ENCODE results near the gene KRTAP4-12. TPM values are rescaled to one million over a fixed set of nuclear protein-coding genes. Genes with fewer than 3 reads are reported as not detected.
"Not testable (repeated sequence)": the region's sequence is repeated elsewhere in the genome, so short reads cannot be mapped to it uniquely, and the experiment has no call there.

Gene KRTAP4-12
- polyA plus RNA-seq, 1 donor (not counting 4 experiments of a cell fraction or from before 2014, with no cell fraction given) = not detected

GRCh38 chr17:41125064-41125463, 1.1 kb upstream of the KRTAP4-12 start:
- Histone ChIP-seq H3K79me2 (ENCODE audit: control insufficient read depth, insufficient read depth, low read length) (no peaks in the 10 kb centered on the region), H3K27ac (ENCODE audit: control insufficient read depth, insufficient read depth, low read length) (no peak overlapping the region), H3K36me3 (ENCODE audit: control insufficient read depth in 2 of 2, extremely low read depth in 1 of 2, insufficient read depth in 2 of 2, low read length in 2 of 2) (no peaks in the 10 kb centered on the region), H3K4me3 (ENCODE audit: control insufficient read depth in 2 of 3, extremely low read depth in 1 of 3, insufficient read depth in 2 of 3, low read depth in 1 of 3, low read length in 3 of 3) (no peak overlapping the region), H3K4me1 (ENCODE audit: control insufficient read depth, extremely low read depth, insufficient read depth, low read length) (peaks cover 6% of the 10 kb centered on the region), H2AFZ (ENCODE audit: control insufficient read depth, low read length) (no peak overlapping the region), H3K4me2 (ENCODE audit: control insufficient read depth, extremely low read depth, insufficient read depth, low read depth, low read length) (no peak overlapping the region), H3K9ac (ENCODE audit: control insufficient read depth, extremely low read depth, insufficient read depth, low read length) (no peak overlapping the region), H3K9me3 (ENCODE audit: control insufficient read depth, low read depth, low read length) (no peaks in the 10 kb centered on the region), H3K27me3 (ENCODE audit: control insufficient read depth, extremely low read depth, insufficient read depth, low read length) (no peaks in the 10 kb centered on the region), H3K9me1 (ENCODE audit: control insufficient read depth, extremely low read depth, insufficient read depth, low read length) (no peaks in the 10 kb centered on the region), H4K20me1 (ENCODE audit: control insufficient read depth, extremely low read depth, insufficient read depth, low read length) (no peaks in the 10 kb centered on the region)
- DNase-seq (ENCODE audit: low read depth, low spot score) (no peak), FAIRE-seq (no peak)
- TF ChIP-seq EZH2 (IDR thresholded peaks at IDR 0.05; ENCODE audit: low read length) = no peak
- no peak for TF ChIP-seq CTCF (optimal IDR thresholded peaks at IDR 0.05 in 1 of 3, IDR thresholded peaks at IDR 0.05 in 1 of 3, conservative IDR thresholded peaks at IDR 0.05 in 1 of 3; ENCODE audit: extremely low read depth in 1 of 3, insufficient read depth in 2 of 3, low read length in 3 of 3)
- dilution Hi-C loops (cut with MboI; ENCODE audit: extremely low pct_ligation_motif_present, low sequenced_read_pairs) = no loop called here

GRCh38 chr17:41123292-41123990, 541 bp downstream of the KRTAP4-12 start:
- H4K20me1 ChIP-seq (ENCODE audit: control insufficient read depth, extremely low read depth, insufficient read depth, low read length); H3K27me3 ChIP-seq (ENCODE audit: control insufficient read depth, extremely low read depth, insufficient read depth, low read length); H3K9me1 ChIP-seq (ENCODE audit: control insufficient read depth, extremely low read depth, insufficient read depth, low read length); H3K27ac ChIP-seq (ENCODE audit: control insufficient read depth, insufficient read depth, low read length); H3K9ac ChIP-seq (ENCODE audit: control insufficient read depth, extremely low read depth, insufficient read depth, low read length); H3K79me2 ChIP-seq (ENCODE audit: control insufficient read depth, insufficient read depth, low read length); DNase-seq (ENCODE audit: low read depth, low spot score); H2AFZ ChIP-seq (ENCODE audit: control insufficient read depth, low read length); FAIRE-seq; dilution Hi-C loops (cut with MboI; ENCODE audit: extremely low pct_ligation_motif_present, low sequenced_read_pairs); H3K36me3 ChIP-seq (ENCODE audit: control insufficient read depth in 2 of 2, extremely low read depth in 1 of 2, insufficient read depth in 2 of 2, low read length in 2 of 2); H3K9me3 ChIP-seq (ENCODE audit: control insufficient read depth, low read depth, low read length); H3K4me1 ChIP-seq (ENCODE audit: control insufficient read depth, extremely low read depth, insufficient read depth, low read length); H3K4me3 ChIP-seq (ENCODE audit: control insufficient read depth in 2 of 3, extremely low read depth in 1 of 3, insufficient read depth in 2 of 3, low read depth in 1 of 3, low read length in 3 of 3); H3K4me2 ChIP-seq (ENCODE audit: control insufficient read depth, extremely low read depth, insufficient read depth, low read depth, low read length): not testable (repeated sequence)

- dilution Hi-C loops (cut with MboI; ENCODE audit: extremely low pct_ligation_motif_present, low sequenced_read_pairs) = no loop called here
These were observed 2.2 kb downstream of the KRTAP4-12 start for GRCh38 chr17:41121742-41122141.

More at GRCh38 chr17:41121742-41122141, 2.2 kb downstream of the KRTAP4-12 start:
- H3K4me1 ChIP-seq (ENCODE audit: control insufficient read depth, extremely low read depth, insufficient read depth, low read length) = peaks cover 12% of the 10 kb centered on the region
- no peaks in the 10 kb centered on the region for H3K36me3 ChIP-seq (ENCODE audit: control insufficient read depth in 2 of 2, extremely low read depth in 1 of 2, insufficient read depth in 2 of 2, low read length in 2 of 2)
- no peaks in the 10 kb centered on the region for H3K79me2 ChIP-seq (ENCODE audit: control insufficient read depth, insufficient read depth, low read length)
- no peak for TF ChIP-seq CTCF (optimal IDR thresholded peaks at IDR 0.05 in 1 of 3, IDR thresholded peaks at IDR 0.05 in 1 of 3, conservative IDR thresholded peaks at IDR 0.05 in 1 of 3; ENCODE audit: extremely low read depth in 1 of 3, insufficient read depth in 2 of 3, low read length in 3 of 3)
- no peak for TF ChIP-seq EZH2 (IDR thresholded peaks at IDR 0.05; ENCODE audit: low read length)
- FAIRE-seq (no peak), DNase-seq (ENCODE audit: low read depth, low spot score) (no peak)
- H4K20me1 ChIP-seq (ENCODE audit: control insufficient read depth, extremely low read depth, insufficient read depth, low read length) = no peaks in the 10 kb centered on the region
- no peaks in the 10 kb centered on the region for H3K27me3 ChIP-seq (ENCODE audit: control insufficient read depth, extremely low read depth, insufficient read depth, low read length)
- no peak overlapping the region for H3K27ac ChIP-seq (ENCODE audit: control insufficient read depth, insufficient read depth, low read length)
- no peak overlapping the region for H3K4me3 ChIP-seq (ENCODE audit: control insufficient read depth in 2 of 3, extremely low read depth in 1 of 3, insufficient read depth in 2 of 3, low read depth in 1 of 3, low read length in 3 of 3)
- no peaks in the 10 kb centered on the region for H3K9me1 ChIP-seq (ENCODE audit: control insufficient read depth, extremely low read depth, insufficient read depth, low read length)
- H3K9me3 ChIP-seq (ENCODE audit: control insufficient read depth, low read depth, low read length) = no peaks in the 10 kb centered on the region
- H3K4me2 ChIP-seq (ENCODE audit: control insufficient read depth, extremely low read depth, insufficient read depth, low read depth, low read length) = no peak overlapping the region
- H2AFZ ChIP-seq (ENCODE audit: control insufficient read depth, low read length) = no peak overlapping the region
- no peak overlapping the region for H3K9ac ChIP-seq (ENCODE audit: control insufficient read depth, extremely low read depth, insufficient read depth, low read length)
